Spleen (tissue), 3 donors: Measurements from ENCODE around the gene UST.

Source experiments
- POLR2A ChIP-seq, 3 donors: fragments of 450-650 bp; IDR thresholded peaks; one replicate each; pipeline ENCODE4 v1.5.1; 2017; ENCODE audit warnings: antibody characterized with exemption in 3 of 3, mild to moderate bottlenecking in 1 of 3
- POLR2AphosphoS5 ChIP-seq, 3 donors: sonication (generic); formaldehyde crosslinking; IDR thresholded peaks; one replicate each; pipeline ENCODE4 v1.5.1; 2017; ENCODE audit warnings: antibody characterized with exemption in 3 of 3

DNA sequence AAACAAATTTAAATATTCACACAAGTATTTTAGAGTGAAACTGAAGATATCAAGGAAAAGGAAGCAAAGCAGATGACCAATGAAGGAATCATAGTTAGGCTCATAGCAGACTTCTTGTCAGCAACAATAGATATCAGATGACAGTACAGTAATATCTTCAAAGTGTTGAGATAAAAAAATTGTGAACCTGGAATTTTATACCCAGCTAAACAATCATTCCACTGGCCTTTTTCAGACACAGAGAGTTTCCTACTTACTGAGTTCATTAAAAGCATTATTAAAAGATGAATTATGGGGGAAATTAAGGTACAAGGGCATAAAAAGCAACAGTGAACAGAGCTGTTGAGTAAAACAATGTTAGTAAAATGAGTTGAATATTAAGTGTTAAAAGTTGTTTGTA is 254.6 kb downstream of the UST start:
- TF ChIP-seq POLR2AphosphoS5 (IDR thresholded peaks at IDR 0.05), result no peak
- no peak for TF ChIP-seq POLR2A (IDR thresholded peaks at IDR 0.05)
